ENCODE data around the gene PRDM2.

- TF ChIP-seq CTCF (tag by site-specific recombination; IDR thresholded peaks at IDR 0.05) = no peak
- TF ChIP-seq ZNF184 (tag by site-specific recombination; IDR thresholded peaks at IDR 0.05) = no peak
- no peak for TF ChIP-seq ZNF341 (tag by site-specific recombination; IDR thresholded peaks at IDR 0.05; ENCODE audit: low read depth)
- TF ChIP-seq REPIN1 (tag by site-specific recombination; IDR thresholded peaks at IDR 0.05; ENCODE audit: low read depth) = no peak
- no peak for TF ChIP-seq ZBTB49 (tag by site-specific recombination; IDR thresholded peaks at IDR 0.05; ENCODE audit: low read depth)
- no peak for TF ChIP-seq ZNF23 (tag by site-specific recombination; IDR thresholded peaks at IDR 0.05; ENCODE audit: borderline replicate concordance)
- TF ChIP-seq ZNF513 (tag by site-specific recombination; IDR thresholded peaks at IDR 0.05) = no peak
These were observed 132.1 kb downstream of the PRDM2 start for GRCh38 chr1:13832100-13832499.

All from HEK293 (cell line).